GM21381 (cell line): Measurements from ENCODE around the gene IST1.
"Not testable (repeated sequence)": the region's sequence is repeated elsewhere in the genome, so short reads cannot be mapped to it uniquely, and the experiment has no call there.

Experiments used
- ATAC-seq: cut with Tn5 transposase; IDR thresholded peaks from one replicate; pipeline ENCODE4 v1.9.1; 2021; ENCODE audit warnings: mild to moderate bottlenecking, moderate library complexity; ENCODE audit not compliant: unreplicated experiment

Gene IST1

GRCh38 chr16:71880176-71880575 is 15.2 kb upstream of the IST1 start:
- ATAC-seq = no peak

- ATAC-seq = peak; percentile 33
These were observed 12.7 kb upstream of the IST1 start for GRCh38 chr16:71882505-71883167.

GRCh38 chr16:71883168-71883848 is 12.0 kb upstream of the IST1 start:
- peak; percentile 50 for ATAC-seq

GRCh38 chr16:71883849-71884638 is 11.3 kb upstream of the IST1 start, which contains the start of gene ZNF821:
ZNF821 (minus strand) TSS chr16:71884182; CDS start chr16:71879946, 4,236 bp downstream.
- peak; percentile 50 for ATAC-seq

- ATAC-seq = no peak
These were observed 10.1 kb upstream of the IST1 start for GRCh38 chr16:71885261-71885650.

GRCh38 chr16:71889147-71889546 is 6.2 kb upstream of the IST1 start:
- no peak for ATAC-seq

- no peak for ATAC-seq
These were observed 1.5 kb upstream of the IST1 start for GRCh38 chr16:71893888-71894228.

GRCh38 chr16:71894229-71894920 is 956 bp upstream of the IST1 start:
- ATAC-seq = peak; percentile 12

GRCh38 chr16:71895679-71896365 is 491 bp downstream of the IST1 start:
- ATAC-seq = peak; percentile 22

- ATAC-seq = no peak
These were observed 1.5 kb downstream of the IST1 start for GRCh38 chr16:71896764-71897368.

GRCh38 chr16:71899171-71899570 is 3.8 kb downstream of the IST1 start:
- no peak for ATAC-seq

- no peak for ATAC-seq
These were observed 7.5 kb downstream of the IST1 start for GRCh38 chr16:71902656-71903365.

GRCh38 chr16:71903608-71904007 is 8.3 kb downstream of the IST1 start:
- ATAC-seq = no peak

- ATAC-seq = no peak
These were observed 8.9 kb downstream of the IST1 start for GRCh38 chr16:71904239-71904638.

- ATAC-seq = not testable (repeated sequence)
These were observed 10.4 kb downstream of the IST1 start for GRCh38 chr16:71905765-71906164.

GRCh38 chr16:71911121-71911520 is 15.8 kb downstream of the IST1 start:
- ATAC-seq = no peak

GRCh38 chr16:71912534-71913275 is 17.4 kb downstream of the IST1 start:
- ATAC-seq = no peak

GRCh38 chr16:71914802-71915201 is 19.5 kb downstream of the IST1 start:
- ATAC-seq = no peak

- no peak for ATAC-seq
These were observed 20.0 kb downstream of the IST1 start for GRCh38 chr16:71915350-71915749.
